ENCODE results near the gene KLK3. TPM values are rescaled to one million over a fixed set of nuclear protein-coding genes. Genes with fewer than 3 reads are reported as not detected.

Gene KLK3
- total and polyA plus RNA-seq, 11 donors, result not detected

DNA sequence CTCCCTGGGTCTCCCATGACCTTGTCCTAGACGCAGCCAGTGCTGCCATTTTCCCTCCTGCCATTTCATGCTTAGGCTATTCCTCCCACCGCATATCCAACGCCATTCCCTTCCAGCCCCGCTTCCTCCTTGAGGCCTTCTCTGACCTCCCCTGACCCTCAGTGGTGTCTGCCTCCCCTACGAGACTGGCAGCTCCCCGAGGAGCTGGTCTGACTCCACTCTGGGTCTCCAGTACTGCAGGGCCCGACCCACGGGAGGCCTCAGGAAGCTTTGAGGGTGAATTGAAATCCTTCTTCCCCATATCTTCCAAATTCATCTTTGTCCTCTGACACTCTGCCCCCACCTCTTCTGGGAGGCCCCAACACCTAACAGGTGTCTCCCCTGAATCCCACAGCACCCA, 22.0 kb upstream of the KLK3 start:
- no peak overlapping the region for H3K4me3 ChIP-seq
- no peaks in the 10 kb centered on the region for H3K9me3 ChIP-seq
- intact Hi-C loops (cut with DNase I), result no loop called here
- H3K4me1 ChIP-seq, result peaks cover 0 to 12% (median 9%) of the 10 kb centered on the region in 12 donors
- WGBS, 4 donors, result 84 to 88% (median 86%) methylated on average over 8 of the region's 8 CpGs
- TF ChIP-seq, protein P1, sequence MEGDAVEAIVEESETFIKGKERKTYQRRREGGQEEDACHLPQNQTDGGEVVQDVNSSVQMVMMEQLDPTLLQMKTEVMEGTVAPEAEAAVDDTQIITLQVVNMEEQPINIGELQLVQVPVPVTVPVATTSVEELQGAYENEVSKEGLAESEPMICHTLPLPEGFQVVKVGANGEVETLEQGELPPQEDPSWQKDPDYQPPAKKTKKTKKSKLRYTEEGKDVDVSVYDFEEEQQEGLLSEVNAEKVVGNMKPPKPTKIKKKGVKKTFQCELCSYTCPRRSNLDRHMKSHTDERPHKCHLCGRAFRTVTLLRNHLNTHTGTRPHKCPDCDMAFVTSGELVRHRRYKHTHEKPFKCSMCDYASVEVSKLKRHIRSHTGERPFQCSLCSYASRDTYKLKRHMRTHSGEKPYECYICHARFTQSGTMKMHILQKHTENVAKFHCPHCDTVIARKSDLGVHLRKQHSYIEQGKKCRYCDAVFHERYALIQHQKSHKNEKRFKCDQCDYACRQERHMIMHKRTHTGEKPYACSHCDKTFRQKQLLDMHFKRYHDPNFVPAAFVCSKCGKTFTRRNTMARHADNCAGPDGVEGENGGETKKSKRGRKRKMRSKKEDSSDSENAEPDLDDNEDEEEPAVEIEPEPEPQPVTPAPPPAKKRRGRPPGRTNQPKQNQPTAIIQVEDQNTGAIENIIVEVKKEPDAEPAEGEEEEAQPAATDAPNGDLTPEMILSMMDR (IDR thresholded peaks at IDR 0.05), result no peak
- no peak for TF ChIP-seq POLR2A (IDR thresholded peaks at IDR 0.05)
- H3K27ac ChIP-seq, result no peak overlapping the region
- H3K36me3 ChIP-seq, result no peaks in the 10 kb centered on the region
- no peak for DNase-seq
- H3K27me3 ChIP-seq, result peaks cover 0 to 35% (median 12%) of the 10 kb centered on the region in 9 donors
- no peak for ATAC-seq

GRCh38 chr19:50833117-50833801, 21.5 kb upstream of the KLK3 start, which contains the start of gene KLK15:
TSS of gene KLK15 (minus strand) at chr19:50833574. CDS start at chr19:50831492, 2,082 bp downstream.
- DNase-seq (no peak), ATAC-seq (no peak)
- Histone ChIP-seq H3K27ac (no peak within 1 kb of the TSS), H3K36me3 (no peaks in the 10 kb centered on the region), H3K9me3 (no peaks in the 10 kb centered on the region), H3K27me3 (peaks cover 0 to 36% (median 12%) of the 10 kb centered on the region in 9 donors), H3K4me1 (peaks cover 0 to 12% (median 9%) of the 10 kb centered on the region in 12 donors), H3K4me3 (no peak within 1 kb of the TSS)
- TF ChIP-seq POLR2A (IDR thresholded peaks at IDR 0.05), result no peak
- TF ChIP-seq, protein P1 (IDR thresholded peaks at IDR 0.05), result no peak
- intact Hi-C loops (cut with DNase I), result no loop called here
- WGBS, 4 donors, result 63 to 70% (median 68%) methylated on average over 8 of the region's 8 CpGs

DNA sequence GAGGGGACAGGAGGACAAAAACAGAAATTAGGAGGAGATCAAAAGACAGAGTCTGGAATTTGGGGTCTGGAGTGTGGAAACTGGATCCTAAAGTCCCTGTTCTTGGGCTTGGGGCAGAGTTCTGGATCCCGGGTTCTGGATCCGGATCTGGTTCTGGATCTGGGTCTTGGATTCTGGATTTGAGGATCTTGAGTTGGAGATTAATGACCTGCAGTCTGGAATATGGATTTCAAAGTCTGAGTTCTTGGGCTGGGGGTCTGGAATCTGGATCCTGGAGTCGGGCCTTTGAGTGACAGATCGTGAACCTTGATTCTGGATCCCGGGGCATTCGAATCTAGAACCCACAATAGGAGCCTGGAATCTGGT, 20.9 kb upstream of the KLK3 start:
- H3K4me3 ChIP-seq, result no peak overlapping the region
- H3K27ac ChIP-seq, result no peak overlapping the region
- H3K27me3 ChIP-seq, result peaks cover 0 to 36% (median 12%) of the 10 kb centered on the region in 9 donors
- intact Hi-C loops (cut with DNase I), result no loop called here
- H3K9me3 ChIP-seq, result no peaks in the 10 kb centered on the region
- no peak for DNase-seq
- WGBS, 4 donors, result 88 to 95% (median 92%) methylated on average over 6 of the region's 6 CpGs
- no peaks in the 10 kb centered on the region for H3K36me3 ChIP-seq
- TF ChIP-seq, protein P1 (IDR thresholded peaks at IDR 0.05), result no peak
- no peak for TF ChIP-seq POLR2A (IDR thresholded peaks at IDR 0.05)
- peaks cover 0 to 12% (median 9%) of the 10 kb centered on the region in 12 donors for H3K4me1 ChIP-seq
- ATAC-seq, result no peak

DNA sequence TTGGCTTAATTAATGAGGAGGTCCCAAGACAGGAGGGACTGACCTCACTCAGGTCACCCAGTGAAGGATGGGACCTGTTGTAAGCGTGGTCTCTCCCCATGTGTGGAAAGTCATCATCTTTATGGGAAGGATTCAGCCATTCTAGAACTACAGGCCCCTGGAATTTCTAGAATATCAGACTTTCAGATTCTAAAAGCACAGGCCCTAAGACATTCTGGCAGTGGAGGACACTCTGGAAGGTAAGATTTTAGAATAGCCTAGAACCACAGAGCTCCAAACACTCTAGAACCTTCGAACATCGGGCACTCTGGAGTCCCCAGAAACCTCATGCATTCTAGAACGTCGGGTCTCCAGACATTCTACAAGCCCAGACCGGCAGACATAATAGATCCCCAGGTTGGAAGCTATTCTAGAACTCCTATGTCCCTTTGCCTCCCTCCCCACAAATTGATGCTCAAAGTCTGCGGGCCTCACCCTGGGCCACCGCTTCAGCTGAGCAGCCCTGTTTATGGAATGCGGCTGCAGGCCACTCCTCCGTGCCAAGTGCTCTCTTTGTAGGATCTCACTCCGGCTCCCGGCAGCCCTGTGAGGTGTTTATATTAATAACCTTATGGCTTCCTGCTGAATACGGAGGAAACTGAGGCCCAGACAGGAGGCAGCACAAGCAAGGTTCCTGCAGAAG, 19.5 kb upstream of the KLK3 start:
- no peaks in the 10 kb centered on the region for H3K9me3 ChIP-seq
- H3K4me3 ChIP-seq, result peak overlapping the region; percentile 28 to 65 (median 56)
- ATAC-seq (peak in 2 of 4 donors; percentile 21 to 36), DNase-seq (no peak)
- H3K36me3 ChIP-seq, result no peaks in the 10 kb centered on the region
- intact Hi-C loops (cut with DNase I), result no loop called here
- no peak for TF ChIP-seq POLR2A (IDR thresholded peaks at IDR 0.05)
- TF ChIP-seq, protein P1 (IDR thresholded peaks at IDR 0.05), result no peak
- H3K4me1 ChIP-seq, result peaks cover 0 to 12% (median 9%) of the 10 kb centered on the region in 12 donors
- H3K27me3 ChIP-seq, result peaks cover 0 to 36% (median 12%) of the 10 kb centered on the region in 9 donors
- 33 to 34% (median 33%) methylated on average over 13 of the region's 13 CpGs for WGBS, 4 donors
- no peak overlapping the region for H3K27ac ChIP-seq

Data from heart left ventricle (tissue), 16 donors.